NCI-H2227 (cell line): ENCODE measurements around the gene CDRT4.

ENCODE experiments used
- DNase-seq: peaks from one replicate; lab custom pipeline; 2025; ENCODE audit not compliant: unreplicated experiment; lab: John Stamatoyannopoulos, UW

The CDRT4 gene

DNA sequence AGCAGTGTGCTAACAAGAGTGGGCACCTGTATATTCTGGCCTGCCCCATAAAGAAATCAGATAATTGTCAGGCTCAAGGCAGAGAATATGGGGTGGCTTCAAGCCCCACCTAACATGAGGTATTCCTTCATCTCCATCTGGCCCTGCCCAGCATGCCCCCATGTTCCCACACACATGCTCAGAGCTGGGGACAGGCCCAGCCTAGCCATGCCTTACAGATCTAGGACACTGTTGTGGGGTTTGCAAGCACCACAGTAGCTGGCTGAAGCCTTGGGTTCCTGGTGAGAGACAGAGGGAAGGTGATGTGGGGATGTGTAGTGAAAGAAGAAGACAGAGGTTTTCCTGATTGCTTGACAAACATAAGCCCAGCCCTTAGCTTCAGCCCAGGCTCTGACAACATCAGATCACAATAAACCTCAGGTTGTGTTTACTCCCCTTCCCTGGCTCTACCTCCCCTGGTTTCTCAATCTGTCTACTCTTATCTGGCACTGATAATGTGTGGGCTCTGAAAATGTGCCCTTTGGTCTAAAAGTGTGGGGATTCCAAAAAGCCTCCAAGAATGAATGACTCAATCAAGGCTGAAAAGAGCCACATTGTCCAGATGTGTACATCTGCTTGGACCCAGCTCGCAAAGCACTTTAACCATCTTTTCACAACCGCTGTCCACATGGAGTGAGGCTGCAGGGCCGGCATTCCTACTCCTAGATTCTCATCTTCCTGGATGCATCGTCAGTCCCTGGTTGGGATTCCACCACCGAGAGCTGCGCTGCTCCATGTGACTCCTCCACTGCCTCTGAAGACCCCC, 34.4 kb downstream of the CDRT4 start:
- DNase-seq: no peak

DNA sequence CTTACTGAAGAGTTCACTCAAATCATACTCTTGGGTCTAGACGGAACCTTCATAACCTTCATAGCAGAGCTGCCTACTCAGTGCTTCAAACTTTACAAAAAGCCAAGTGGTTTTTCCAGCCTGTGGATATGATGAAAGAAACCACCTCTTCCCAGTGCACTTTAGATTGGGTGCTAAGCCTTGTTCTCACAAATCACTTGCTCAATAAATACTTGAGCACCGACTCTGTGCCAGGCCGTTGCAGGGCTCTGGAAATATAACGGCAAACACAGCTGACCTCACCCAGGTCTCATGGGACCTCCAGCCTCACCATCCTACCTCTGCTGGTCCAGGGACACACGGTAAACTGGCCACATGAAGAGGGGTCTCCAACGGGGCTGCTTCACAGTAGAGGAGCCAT, 35.7 kb downstream of the CDRT4 start:
- no peak for DNase-seq

DNA sequence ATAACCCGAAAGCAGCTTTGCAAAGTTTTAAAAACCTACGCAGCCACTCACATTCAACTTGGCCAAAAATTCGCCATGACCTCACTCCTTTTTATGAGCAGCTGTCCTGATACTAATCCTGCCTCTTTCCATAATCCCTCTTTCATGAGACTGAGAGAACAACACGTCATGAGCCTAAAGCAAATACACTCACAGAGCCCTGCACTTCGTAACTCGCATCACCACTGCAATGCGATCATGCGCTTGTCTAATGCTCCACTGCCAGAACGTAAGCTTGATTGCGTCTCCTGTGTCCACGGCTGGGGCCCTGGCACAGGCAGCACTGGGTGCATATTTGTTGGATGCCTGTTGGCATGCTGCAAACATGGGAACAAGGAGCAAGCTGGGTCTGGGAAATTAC, 36.2 kb downstream of the CDRT4 start:
- no peak for DNase-seq

DNA sequence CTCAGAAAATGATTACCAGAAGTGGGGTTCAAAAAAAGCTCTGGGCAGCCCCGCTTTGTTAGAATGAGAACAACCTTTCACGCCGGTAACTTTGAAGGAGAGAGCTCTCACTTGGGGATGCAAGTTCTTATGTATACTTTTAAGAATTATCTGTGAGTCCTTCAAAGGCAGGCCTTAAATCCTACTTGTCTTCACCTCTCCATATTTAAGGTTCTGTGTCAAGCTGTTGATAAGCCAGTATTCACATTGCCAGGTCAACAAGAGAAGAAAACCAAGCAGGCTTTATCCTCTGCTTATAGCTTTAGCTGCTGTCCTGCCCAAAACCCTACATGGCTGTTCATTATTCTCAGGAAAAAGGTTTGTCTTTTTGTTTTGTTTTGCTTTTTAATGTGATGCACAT, 42.9 kb downstream of the CDRT4 start:
- DNase-seq: no peak

DNA sequence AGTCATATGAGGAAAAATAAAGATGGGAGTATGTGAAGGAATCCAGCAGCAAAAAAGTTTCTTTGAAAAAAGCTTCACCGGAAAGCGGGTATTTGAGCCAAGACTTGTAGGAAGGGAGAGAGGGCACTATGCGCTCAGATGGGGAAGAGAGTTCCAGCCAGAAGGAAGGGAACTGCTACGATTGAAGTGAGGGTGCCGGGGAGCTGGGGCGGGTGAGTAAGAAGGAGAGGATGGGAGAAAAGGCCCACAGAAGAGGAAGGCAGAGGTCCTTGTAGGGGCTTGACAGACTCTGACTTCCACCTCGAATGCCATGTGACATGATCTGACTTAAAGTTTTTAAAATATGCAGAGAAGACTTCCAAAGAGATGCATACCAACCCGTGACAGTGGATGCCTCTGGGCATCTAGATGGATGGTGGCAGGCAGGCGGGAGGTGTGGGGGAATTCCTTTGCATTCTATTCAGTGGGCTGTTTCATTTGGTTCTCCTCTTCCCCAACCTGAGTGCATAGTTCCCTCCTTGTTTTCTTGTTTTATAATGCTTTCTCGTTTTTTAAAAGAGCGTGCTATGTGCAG, 44.9 kb downstream of the CDRT4 start:
- DNase-seq: no peak

DNA sequence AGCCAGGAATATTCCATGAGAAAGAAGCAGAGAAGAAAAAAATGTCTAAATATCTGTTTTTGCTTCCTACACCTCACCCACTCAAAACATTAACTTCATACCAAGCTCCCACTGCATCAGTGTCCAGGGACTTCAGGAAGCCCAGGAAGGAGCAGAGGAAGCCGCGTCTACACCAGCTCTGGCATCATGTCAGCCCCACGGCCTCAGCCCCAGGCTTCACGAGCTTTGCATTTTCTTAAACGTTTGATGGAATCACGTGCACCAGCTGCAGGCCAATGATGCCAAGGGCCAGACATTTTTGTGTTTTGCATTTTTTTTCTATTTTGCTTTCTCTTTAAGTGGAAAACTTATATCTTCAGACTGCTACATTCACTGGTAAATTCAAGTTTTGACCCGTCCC, 48.6 kb downstream of the CDRT4 start:
- no peak for DNase-seq

DNA sequence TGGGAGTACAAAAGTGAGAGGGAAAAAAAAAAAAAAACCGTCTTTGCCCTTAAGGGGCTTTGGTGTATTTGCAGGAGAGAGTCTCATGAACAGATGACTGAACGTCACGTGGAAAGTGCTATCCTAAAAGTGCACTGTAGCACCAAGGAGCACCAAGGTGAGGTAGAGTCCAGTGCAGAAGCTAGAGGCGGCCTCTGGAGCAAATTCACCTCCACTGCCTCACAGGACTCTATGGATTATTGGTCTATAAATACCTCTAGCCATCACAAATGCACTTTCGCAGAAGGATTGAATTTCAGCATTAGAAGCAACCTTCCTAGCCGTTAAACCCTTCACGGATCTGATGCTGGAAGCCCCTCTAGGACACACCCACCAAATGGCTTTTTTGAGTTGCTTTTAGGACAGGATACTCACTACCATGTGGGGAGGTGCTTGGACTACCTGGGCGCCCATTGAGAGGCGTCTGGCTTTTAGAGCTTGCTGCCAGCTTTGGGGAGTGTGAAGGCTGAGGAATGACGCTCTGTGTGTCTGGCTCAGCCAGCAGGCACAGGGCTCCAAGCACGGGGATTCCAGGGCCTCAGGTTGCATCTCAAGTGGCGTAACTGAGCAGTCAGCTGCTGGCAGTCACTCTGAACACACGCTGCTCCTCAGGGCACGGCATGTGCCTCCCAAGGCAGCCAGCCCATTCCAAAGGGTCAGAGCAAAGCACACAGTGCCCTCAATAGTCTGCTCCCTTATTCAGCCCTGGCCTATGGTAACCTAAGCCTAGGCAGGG, 52.7 kb downstream of the CDRT4 start:
- no peak for DNase-seq

DNA sequence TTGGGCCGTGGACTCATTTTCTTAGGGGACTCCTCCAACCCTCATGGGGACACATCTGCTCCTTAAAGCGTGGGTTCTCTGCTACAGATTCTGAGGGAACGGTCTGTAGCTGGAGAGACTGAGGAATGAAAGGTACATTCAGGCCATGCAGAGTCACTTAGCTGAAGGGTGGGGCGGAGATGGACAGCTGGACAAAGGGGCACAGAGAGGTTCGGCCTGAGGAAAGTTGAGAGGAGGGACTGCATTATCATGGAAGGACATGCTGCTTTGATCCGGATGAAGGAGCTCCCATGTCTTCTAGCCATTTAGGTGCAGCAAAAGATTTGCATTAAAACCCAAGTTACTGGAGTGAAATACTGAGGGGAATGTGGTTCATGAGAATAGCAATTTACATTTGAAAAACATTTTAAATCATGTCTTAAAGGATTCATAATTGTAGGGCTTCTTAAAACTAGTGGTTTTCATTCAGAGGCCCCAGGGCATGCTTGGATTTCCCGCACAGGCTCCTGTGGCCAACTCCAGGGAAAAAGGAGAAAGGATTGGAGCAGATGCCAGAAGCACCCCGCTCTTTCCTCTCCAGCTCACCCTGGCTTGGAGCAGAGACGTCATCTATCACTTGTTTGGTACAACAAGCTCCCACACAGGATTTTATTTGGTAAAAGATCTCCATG, 54.2 kb downstream of the CDRT4 start:
- no peak for DNase-seq

DNA sequence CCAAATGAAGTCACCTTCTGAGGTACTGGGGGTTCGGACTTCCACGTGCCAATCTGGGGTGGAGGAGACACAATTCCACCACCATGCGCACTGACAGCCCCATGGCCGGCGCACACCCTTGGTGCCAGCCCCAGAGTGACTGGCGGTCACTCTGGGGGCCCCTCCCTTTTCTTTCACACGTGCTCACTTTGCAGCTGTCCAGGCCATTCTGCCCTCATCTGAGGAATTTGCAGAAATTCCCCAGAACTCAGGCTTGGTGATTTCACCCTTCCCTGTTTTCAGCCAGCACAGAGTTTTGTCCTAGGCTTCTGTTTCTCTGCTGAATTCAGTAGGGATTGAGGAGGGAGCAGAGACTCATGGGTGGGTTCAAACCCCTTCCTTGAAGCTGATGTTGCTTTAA, 54.8 kb downstream of the CDRT4 start:
- no peak for DNase-seq

DNA sequence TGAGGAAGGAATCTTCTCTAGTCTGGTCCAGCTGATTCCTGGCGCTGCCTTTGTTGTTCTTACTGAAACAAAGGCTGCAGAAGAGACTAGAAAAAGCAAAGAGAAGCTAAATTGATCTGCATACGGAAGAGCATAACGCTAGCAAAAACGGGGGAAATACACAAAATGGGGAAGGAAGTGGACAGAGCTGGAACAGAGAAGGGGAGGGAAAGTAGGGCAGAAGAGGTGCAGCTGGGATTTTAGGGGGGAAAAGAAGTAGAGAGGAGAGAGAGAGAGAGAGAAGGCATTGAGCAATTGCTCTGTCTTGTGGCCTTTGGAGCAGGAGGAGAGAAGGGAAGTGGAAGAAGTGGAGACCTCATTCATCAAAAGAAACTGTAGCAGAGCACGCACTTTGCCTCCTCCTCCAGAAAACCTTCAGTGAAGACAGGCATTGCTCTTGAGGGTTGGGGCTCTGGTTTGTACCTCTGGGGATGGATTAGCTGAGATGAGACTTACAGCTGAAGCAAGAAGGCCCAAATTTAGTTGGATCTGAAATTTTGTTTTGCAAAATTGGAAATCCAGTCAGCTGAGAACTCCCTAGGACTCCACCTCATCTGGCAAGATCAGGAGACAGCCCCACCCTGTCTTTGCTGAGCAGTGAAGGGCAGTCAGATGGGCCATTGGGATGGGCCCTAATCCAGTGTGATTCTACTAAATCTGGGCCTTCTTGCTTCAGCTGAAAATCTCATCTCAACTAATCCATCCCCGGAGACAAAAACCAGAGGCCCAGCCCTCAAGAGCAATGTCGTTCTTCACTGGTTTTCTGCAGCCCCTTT, 55.8 kb downstream of the CDRT4 start:
- DNase-seq: no peak

DNA sequence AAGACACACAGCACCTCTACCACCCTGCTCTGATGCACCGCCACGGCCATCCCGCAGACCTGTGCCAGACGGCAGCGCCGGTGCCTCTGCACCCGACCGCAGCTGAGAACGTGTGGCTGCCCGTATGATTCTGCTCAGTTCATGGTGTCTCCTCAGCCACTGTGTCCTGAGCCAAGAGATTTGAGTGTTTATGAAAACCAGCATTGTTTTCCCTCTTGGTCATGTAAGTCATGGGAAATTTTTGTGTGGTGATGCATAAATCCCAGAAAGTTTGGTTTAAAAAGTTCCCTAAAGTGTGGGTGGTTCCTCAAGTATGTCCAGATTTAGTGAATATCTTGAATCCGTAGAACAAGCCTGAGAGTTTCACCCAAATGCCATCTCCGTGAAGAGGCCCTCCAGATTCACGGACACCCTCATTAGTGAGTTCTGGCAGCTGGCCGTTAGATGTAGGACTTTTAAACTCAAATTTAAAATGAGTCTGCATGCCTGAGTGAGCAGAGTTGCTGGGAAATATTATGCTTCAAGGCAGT, 57.6 kb downstream of the CDRT4 start:
- no peak for DNase-seq

DNA sequence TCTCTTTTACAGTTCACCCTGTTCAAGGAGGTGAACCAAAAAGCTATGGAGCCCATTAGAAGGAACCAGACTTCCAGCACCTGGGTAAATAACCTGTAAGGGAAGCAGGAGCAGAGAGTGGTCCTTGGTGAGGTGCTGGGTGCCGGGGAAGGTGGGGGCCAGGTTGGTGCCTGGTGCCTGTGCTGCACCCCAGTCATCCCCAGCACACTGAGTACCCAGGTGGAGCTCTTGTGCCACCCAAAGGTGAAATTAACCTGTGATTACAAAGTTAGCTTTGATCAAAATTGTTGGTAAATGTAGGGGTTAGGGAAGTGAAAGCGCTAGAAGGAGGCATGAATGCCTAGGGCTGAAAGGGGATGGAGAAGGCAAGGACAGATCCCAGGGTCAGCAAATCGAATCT, 58.6 kb downstream of the CDRT4 start:
- DNase-seq: no peak

DNA sequence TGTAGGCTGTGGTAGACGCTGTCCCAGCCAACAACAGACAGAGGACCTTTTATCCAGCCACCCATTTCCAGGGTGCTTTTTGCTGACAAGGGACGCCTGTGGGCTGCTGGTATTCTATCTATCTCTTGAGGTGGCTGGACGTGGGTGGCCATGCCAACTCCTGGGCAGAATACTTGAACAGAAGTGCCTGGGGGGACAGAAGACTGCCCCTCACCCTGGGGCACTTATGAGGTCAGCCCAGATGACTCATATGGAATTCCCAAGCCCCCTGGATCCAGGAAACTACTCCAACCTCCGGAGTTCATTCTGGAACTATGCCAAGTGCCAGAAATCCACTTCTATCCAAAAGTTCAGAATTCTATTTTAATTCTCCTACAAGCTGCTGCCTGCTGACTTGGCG, 61.3 kb downstream of the CDRT4 start:
- no peak for DNase-seq

DNA sequence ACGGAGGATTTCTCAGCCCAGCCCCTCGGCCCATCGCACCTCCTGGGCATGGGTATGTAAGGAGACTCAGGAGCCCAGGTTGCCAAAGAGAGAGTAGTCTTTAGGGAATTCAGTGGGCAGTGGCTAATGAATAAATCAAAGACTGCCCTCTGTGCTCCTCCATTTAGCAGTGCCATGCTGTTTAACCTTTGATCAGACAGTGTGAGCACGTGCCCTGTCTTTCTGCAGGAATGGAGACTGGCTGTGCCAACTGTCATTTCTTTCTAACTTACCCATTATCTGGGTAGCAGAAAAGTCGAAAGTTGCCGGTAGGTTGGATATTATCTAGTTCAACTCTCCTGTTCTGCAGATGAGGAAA, 62.4 kb downstream of the CDRT4 start:
- no peak for DNase-seq

DNA sequence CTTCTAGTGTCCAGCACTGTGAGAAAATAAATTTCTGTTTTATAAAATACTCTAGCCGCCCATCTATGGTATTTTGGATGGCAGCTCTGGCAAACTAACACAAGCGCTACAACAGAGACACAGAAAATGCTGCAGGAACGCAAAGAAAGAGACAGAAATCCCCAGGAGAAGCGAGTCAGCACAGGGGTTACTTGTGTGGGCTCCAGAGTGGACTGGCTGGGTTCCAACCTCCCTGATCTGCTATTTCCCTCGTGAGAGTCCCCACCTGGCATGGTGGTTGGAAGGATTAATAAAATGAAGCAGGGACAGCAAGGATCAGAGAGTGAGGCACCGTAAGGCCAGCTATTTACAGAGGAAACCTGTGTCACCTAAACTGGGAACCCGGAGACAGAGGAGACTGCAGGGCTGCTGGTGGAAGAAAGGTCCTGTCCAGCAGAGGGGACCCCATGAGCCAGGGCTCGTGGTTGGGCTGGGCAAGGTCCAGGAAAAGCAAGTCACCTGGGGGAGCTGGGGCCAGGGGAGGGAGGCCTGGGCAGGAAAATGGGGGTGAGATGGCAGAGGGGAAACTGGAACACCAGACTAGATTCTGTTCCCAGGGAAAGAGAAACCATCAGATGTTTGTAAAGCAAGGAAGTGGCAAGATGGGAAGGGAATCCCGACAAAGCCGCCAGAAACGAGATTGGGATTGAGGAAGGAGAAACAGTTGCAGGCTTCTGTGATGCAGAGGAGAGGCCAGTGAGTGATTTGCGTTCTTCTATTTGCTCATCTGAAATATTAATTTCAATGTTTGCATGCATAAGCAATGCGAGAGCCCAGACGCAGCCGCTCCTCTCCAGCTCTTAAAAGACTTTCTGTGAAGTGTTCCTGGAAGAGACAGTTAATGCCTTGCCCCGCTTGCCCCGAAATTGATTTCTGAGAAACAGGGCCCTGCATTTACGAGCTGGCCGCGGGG, 63.0 kb downstream of the CDRT4 start:
- no peak for DNase-seq

DNA sequence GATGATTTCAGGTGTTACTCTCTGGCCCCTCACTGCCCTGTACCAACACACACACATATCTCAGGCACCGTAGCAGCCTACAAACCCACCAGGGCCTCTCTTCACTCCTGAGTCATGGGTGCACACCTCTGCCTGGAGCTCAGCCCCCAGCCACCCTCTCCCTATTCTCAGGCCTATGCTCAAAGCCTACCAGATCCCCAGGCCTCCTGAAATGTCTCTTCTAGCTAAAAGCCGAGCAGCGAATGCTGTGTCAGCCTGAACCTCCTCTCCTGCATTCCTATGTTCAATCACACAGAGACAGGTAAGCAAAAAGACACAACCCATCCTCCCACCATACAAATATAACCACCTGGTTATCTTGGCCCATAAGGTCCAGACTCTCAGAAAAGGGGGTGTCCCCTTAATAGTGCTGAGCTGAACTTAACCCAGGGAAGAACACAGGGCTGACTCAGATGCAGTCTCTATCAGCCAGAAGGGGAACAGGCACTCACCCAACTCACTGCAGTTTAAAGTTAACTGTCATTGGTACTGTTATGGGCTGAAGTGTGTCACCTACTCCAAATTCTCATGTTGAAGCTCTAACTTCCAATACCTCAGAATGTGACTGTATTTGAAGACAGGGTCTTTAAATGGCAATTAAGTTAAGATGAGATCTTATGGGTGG, 64.0 kb downstream of the CDRT4 start:
- no peak for DNase-seq

DNA sequence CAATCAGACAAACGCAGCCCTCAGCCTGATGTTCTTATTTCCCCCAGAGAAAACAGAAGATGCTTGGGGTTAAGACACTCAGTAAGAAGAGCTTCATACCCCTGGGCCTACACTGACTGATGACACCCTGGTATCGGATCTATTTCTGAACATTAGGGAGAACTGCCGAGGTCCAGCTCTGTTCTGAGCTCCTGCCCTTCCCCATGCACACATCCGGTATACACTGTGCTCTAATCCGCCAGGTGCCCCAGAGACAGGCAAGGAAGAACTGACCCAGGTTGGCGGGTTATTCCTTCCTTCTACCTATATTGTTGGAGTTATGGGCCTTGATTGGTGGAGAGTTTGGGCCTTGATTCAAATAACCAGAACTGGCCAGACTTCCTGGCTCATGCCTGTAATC, 68.0 kb downstream of the CDRT4 start:
- no peak for DNase-seq

DNA sequence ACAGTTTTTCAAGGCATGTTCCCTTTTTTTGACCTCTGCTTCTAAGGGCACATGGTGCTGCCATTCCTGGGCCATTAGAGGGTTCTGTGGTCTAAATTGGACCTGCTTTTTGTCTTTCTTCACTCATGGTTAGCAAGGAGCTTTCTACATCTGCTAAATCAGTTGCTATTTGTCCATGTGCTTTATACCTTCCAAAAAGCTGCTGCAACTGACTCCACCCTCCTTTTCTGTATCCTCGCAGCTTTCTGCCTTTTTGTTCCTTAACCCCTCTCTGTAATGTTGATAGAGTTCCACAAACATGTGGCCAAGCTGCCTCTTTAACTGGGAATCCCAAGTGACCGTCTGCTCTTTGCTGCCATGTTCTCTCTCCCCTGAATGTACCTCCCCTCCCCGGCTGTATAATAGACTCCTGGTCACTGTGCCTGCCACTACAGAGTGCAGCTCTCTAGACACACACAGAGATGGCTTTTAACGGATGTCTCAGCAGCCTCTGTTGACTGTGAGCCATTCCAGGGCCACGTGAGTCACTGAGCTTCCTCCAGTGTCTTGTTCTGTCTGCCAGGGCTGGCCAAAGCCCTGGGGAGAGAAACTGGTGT, 68.6 kb downstream of the CDRT4 start:
- no peak for DNase-seq

DNA sequence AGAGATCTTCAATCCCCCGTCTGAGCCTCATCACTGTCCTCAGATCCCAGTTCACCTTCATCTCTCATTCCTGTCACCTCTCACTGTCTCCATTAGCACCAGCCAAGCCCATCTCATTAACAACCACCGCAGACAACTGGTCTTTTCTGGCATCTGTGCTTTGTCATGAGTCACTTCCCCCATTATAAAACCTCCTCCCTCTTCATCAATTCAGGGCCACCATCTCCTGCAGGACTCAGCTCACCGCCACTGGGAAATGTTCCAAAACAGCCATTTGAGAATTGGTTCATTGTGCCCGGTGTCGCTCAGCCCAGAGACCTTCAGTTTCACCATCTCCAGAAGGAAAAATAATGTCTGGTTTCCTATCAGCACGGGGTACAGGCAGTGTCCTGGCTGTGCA, 69.1 kb downstream of the CDRT4 start:
- DNase-seq: no peak
